GM19023 (cell line): ENCODE measurements around the gene NCOA4.
"Not testable (repeated sequence)": the region's sequence is repeated elsewhere in the genome, so short reads cannot be mapped to it uniquely, and the experiment has no call there.

ENCODE experiments used
- ATAC-seq: cut with Tn5 transposase; IDR thresholded peaks from one replicate; pipeline ENCODE4 v1.9.1; 2021; ENCODE audit warnings: mild to moderate bottlenecking, moderate library complexity; ENCODE audit not compliant: unreplicated experiment

NCOA4 gene

DNA sequence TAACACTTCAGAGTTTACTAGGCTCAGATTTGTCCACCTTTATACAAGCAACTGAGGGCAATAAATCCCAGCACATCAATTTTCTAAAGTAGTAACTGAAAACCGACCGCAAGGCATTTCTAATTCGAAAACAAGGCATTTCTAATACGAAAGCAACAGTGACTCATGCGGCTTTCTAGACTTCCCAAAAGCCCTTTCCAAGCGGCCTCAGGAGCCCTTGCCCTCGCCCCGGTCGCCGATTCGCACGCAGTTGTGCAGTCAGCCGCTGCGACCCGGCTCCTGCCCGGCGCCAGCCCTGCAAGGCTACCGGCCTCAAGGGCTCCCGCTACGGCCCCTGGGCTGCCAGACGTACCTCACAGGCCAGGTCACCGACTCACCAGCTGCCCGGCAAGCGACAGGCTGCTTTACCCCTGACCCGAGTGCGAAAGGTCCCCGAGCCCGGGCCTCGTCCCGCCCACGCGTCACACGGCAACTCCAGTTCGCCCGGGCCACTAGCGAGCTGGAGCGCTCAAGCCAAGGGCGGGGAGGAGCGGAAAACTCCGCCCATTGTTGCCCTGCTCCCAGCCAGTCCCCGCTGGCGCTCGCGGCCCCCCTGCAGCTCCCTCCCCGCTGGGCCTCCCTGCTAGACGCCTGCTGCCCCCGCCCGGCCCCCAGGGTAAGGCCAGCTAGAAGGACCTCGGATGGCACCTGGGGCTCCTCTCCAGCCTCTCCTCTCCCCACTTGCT, 7.3 kb downstream of the NCOA4 start:
- ATAC-seq: peak; percentile 96

DNA sequence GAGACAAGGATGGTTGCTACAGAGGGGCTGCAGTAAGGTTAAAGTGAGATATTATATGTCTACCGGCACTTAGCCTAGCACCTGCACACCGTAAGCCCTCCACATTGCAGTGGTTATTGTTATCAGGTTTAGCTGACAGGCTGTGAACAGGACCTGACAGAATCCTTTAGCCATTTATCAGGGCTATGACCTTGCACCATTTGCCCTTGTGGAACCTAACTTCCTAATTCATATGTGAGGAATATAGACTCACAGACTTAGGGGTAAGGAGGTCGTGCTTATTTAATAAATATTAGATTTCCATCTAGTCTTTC, 10.1 kb downstream of the NCOA4 start:
- ATAC-seq: no peak

DNA sequence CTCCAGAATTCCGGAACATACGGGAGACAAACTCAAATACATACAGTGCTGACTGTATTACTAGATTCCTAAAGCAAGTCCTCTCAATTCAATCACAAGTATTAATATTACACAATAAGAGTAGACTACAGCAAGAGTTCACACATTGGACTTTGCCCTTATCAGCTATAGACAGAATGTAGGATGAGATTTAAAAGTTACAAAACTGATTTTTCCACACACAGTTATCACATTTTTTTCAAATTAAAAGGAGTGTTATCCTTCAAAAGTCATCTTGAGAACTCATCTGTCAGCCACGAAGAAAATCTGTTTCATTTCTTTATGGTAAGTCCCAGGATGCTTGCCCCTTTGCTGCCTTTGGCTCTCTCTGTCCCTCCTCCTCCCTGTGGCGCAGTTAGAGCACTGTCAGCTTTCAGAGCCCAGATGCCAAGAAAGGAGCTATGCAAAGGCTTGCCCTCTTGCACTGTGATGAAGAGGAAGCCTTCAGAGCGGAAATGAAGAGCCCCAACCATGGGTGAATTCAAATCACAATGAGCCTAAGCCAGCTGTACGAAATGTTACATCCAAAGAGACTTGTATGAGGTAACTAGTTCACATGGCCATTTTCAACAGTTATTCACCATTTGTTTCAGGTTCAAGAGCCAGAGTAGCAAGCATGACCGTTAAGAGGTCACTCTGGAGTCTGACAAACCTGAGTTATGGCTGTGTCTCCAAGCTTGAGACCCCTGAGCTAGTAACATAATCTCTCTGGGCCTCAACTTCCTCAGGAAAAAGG, 10.7 kb downstream of the NCOA4 start:
- no peak for ATAC-seq

DNA sequence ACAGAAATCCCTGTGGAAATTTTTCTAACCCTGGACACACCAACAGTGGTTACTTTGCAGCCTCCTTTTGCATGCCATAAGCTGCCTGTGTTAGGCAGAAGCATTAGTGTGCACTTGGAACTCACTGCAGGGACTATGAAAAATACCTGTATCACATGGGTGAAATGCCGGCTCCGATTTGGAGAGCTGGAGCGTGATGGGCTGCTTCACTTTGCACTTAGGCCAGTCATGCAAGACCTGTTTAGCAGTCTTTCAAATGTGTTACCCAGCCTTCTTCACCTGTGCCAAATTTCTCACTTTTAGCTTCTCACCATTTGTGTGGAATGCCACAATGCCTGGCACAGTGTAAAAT, 11.3 kb downstream of the NCOA4 start:
- no peak for ATAC-seq

GRCh38 chr10:46018453-46019176, 11.8 kb downstream of the NCOA4 start:
- ATAC-seq: no peak

DNA sequence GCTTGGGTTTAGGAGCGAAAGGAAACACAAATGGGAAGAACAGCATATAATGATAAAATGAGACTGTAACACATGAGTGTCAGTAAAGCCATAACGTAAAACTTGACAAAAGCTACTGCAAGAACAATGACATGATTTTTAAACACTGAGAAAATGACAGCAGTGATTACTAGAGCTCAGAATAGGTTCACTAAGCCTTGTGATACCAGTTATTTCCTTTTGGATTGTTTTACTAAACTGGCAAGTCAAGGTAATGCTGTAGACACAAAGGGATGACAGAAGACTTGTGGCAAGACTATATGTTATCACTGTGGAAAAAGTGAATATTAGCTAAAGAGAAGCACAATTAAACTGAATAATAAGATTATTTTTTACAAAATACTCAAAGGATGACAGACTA, 12.7 kb downstream of the NCOA4 start:
- ATAC-seq: no peak

- no peak for ATAC-seq
Observed at GRCh38 chr10:46016811-46017210, 13.6 kb downstream of the NCOA4 start.

DNA sequence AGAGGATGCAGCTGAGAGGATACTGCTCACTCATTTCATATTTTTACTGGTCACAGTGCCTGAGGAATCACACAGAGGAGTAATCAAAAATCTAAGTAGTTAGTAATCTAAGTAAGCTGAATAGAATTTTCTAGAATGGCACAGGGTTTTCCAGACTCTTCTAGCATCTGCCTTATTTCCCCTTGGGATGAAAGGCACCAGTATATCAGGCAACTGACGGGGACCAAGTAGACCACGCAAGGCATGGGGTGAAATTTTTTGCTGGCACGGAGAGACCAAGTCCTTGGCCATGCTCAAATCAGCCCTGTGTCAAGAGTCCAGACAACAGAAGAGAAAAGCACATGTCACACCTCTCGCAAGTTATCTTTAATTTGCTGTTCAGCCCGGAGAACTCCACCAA, 14.2 kb downstream of the NCOA4 start:
- no peak for ATAC-seq

- ATAC-seq: no peak
Observed at GRCh38 chr10:46014683-46015405, 15.6 kb downstream of the NCOA4 start.

GRCh38 chr10:46014206-46014605, 16.2 kb downstream of the NCOA4 start:
- ATAC-seq: no peak

DNA sequence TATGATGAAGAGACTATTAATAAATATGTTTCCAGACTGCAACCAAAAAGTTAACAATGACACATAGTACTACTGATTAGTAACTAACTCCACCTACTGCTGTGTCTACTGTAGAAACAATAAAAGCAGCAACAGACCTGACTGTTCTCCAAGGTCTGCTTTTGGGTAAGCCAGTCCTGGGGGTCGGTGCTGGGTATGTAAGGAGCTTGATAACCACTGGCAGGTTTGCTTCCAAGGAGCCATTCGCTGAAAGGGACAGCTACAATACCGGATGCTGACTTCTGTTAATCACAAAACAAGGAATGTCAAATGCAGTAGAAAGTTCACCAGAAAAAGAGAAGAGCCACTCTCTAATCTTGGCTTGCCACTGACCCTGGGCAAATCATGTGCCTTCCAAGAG, 17.7 kb downstream of the NCOA4 start:
- ATAC-seq: no peak

- no peak for ATAC-seq
Observed at GRCh38 chr10:46006219-46006618, 24.2 kb downstream of the NCOA4 start.

- ATAC-seq: no peak
Observed at GRCh38 chr10:46005383-46005782, 25.0 kb downstream of the NCOA4 start.

DNA sequence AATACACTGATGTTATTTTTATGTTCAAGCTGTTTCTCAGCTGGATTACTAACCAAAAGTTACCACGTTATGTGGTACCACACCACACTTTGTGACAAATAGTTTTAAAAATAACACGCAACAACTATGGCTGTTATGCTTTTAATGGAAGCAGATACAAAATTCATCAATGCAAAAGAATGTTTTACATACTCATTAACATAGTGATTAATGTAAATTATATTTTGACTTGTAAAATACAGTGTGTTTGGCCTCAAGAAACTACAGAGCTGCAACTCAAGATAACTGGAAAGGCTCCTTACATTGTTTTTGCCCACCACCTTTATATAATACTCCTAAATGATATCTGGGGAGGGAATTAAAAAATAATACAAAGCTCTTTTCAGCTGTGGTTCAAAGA, 25.5 kb downstream of the NCOA4 start:
- ATAC-seq: no peak

DNA sequence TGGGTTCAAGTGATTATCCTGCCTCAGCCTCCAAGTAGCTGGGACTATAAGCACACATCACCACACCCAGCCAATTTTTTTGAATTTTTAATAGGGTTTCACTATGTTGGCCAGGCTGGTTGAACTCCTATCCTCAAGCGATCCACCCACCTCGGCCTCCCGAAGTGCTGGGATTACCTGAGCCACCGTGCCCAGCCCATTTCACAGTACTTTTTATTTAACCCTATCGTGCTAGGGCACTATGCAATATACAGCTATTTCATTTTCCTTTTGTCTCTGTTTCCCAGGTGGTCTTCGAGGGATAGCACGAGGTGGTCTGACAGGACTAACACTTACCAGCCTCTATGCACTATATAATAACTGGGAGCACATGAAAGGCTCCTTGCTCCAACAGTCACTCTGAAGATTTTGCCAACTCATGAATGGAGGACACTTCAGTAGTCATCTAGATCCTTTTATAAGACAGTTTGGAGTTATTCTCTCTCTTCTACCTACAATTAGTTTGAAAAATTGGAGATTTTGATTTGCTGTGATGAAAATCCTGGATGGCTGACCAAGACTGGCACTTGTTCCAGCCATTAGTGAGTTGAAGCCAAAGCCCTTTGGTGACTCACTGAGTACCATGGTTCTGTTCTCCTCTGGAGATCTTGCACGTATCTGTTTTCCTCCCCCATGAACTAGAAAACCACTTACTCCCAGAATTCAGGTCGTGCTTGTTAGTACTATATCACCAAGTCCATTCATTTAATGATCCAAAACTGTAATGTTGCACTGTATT, 27.3 kb downstream of the NCOA4 start:
- ATAC-seq: no peak

- not testable (repeated sequence) for ATAC-seq
Observed at GRCh38 chr10:46002189-46002687, 28.2 kb downstream of the NCOA4 start.

DNA sequence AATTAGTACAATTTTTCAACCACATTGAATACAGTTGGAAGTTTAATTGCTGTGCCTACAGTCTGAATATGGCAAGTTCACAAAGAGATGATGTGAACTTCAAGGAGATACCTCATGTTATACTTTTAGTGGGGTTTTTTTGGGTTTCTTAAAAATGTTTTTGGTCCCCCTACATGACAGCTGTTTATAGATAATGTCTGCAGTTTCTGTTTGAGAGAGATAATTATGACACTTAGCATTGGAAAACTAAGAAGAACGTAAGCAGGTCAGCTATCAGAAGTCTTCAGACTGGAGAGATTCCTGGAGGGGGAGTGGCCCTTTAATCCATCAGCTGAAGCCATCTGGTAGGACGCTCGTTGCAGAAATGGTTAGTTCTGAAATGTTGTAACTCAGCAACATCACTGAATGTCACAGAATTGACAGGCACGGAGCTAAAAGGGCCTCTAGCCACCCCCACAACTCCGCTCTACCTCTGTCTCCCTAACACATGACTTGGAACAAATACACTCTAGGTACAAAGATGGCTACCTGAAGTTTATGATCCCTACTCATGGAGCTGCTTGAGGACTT, 29.2 kb downstream of the NCOA4 start:
- ATAC-seq: no peak

DNA sequence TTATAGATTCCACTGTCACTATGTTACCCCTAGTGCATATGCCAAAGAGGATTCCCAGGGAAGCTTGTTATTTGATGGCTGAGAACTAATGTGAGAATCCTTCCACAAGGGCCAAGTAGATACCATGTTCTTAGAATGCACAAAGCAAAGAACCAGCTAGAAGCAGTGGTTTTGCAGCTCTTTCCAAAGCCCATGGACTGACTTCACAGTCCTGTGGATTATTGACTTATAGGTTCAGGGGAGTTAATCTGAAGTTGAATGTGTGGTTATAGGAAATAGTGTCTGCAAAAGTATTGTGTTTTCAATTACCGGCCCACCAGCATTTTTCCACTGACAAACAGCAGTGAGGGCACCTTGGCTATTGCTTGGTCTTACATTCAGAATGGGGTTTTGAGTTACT, 29.9 kb downstream of the NCOA4 start:
- no peak for ATAC-seq

DNA sequence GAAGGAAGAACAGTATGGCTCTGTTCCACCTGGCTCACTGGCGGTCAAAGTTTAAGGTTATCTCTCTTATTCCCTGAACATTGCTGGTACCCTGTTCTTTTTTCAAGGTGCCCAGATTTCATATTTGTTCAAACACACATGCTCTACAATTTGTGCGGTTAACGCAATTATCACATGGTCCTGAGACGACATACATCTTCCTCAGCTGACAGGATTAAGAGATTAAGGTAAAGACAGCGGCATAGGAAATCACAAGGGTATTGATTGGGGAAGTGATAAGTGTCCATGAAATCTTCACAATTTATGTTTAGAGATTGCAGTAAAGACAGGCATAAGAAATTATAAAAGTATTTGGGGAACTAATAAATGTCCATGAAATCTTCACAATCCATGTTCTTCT, 30.5 kb downstream of the NCOA4 start:
- ATAC-seq: not testable (repeated sequence)
